PC-9 (cell line): ENCODE results near the gene EPC2. TPM values are rescaled to one million over a fixed set of nuclear protein-coding genes. Genes with fewer than 3 reads are reported as not detected.
"Not testable (repeated sequence)": the region's sequence is repeated elsewhere in the genome, so short reads cannot be mapped to it uniquely, and the experiment has no call there.

ENCODE experiments used
- BruUV-seq: library from RNA; stranded (reverse); fragments of 400-500 nt; replicated peaks from 2 replicates; lab custom pipeline; 2021; lab: Mats Ljungman, UMichigan
- CTCF ChIA-PET: fragments of 300-600 bp; sonication (Branson Sonifier 250); formaldehyde crosslinking; loops from one replicate; lab custom pipeline; 2022; ENCODE audit warnings: antibody characterized with exemption; lab: Charles Lee
- POLR2A ChIA-PET: fragments of 300-600 bp; sonication (Branson Sonifier 250); formaldehyde crosslinking; loops from one replicate; lab custom pipeline; 2022; ENCODE audit warnings: antibody characterized with exemption; ENCODE audit not compliant: unreplicated experiment; lab: Charles Lee
- DNase-seq, 2 experiments: peaks; one replicate each; pipeline versions ENCODE4 v3.0.0 to v3.0.0-alpha.2; 2015 to 2022; ENCODE audit warnings: mixed read lengths in 1 of 2
- H2AFZ ChIP-seq: fragments of 200-600 bp; sonication (generic); 2 replicates; pipeline ENCODE4 v1.8.1; 2017; ENCODE audit warnings: antibody characterized with exemption
- H3F3A ChIP-seq: fragments of 200-600 bp; sonication (generic); 2 replicates; pipeline ENCODE4 v1.8.1; 2017; ENCODE audit warnings: antibody characterized with exemption, mild to moderate bottlenecking, low read depth; ENCODE audit not compliant: insufficient read depth
- H3K27ac ChIP-seq: fragments of 200-600 bp; sonication (generic); 2 replicates; pipeline ENCODE4 v1.6.1; 2016; ENCODE audit warnings: mixed run types
- H3K27me3 ChIP-seq: fragments of 200-600 bp; sonication (generic); 2 replicates; pipeline ENCODE4 v1.6.1; 2016; ENCODE audit warnings: low read depth, mixed run types; ENCODE audit not compliant: insufficient read depth
- H3K36me3 ChIP-seq: fragments of 200-600 bp; sonication (generic); 2 replicates; pipeline ENCODE4 v1.6.1; 2016; ENCODE audit warnings: low read depth, mixed run types
- H3K4me1 ChIP-seq: fragments of 200-600 bp; sonication (generic); replicated peaks from 2 replicates; pipeline ENCODE4 v1.6.1; 2016; ENCODE audit warnings: mixed run types; ENCODE audit not compliant: insufficient read depth
- H3K4me2 ChIP-seq: fragments of 200-600 bp; sonication (generic); 2 replicates; pipeline ENCODE4 v1.6.1; 2017; ENCODE audit warnings: mixed run types
- H3K4me3 ChIP-seq: fragments of 200-600 bp; sonication (generic); 2 replicates; pipeline ENCODE4 v1.6.1; 2016; ENCODE audit warnings: mixed run types
- H3K79me2 ChIP-seq: fragments of 200-600 bp; sonication (generic); 2 replicates; pipeline ENCODE4 v1.6.1; 2017; ENCODE audit warnings: low read depth, mixed run types
- H3K9me2 ChIP-seq: fragments of 200-600 bp; sonication (generic); 2 replicates; pipeline ENCODE4 v1.8.1; 2017; ENCODE audit warnings: mild to moderate bottlenecking; ENCODE audit not compliant: insufficient read depth
- H3K9me3 ChIP-seq: fragments of 200-600 bp; sonication (generic); 2 replicates; pipeline ENCODE4 v1.8.1; 2016; ENCODE audit warnings: low read depth; ENCODE audit not compliant: insufficient read depth
- H4K20me1 ChIP-seq: fragments of 200-600 bp; sonication (generic); 2 replicates; pipeline ENCODE4 v1.8.1; 2017; ENCODE audit not compliant: insufficient read depth
- CTCF ChIP-seq: fragments of 200-600 bp; sonication (generic); conservative IDR thresholded peaks from 2 replicates; pipeline ENCODE4 v1.6.1; 2017; ENCODE audit warnings: mixed run types, antibody characterized with exemption, mild to moderate bottlenecking, moderate library complexity
- EZH2 ChIP-seq: fragments of 200-600 bp; sonication (generic); IDR thresholded peaks from 2 replicates; pipeline ENCODE4 v1.8.0; 2017; ENCODE audit warnings: antibody characterized with exemption, low read depth
- intact Hi-C: fragments of 100-400 bp; cut with micrococcal nuclease; formaldehyde crosslinking; loops from one replicate; pipeline ENCODE4 v1.10.0; 2022; ENCODE audit not compliant: unreplicated experiment
- total RNA-seq: library from RNA; stranded (reverse); gene quantifications from 2 replicates; pipeline ENCODE4 v1.2.3, GENCODE V29; 2021

EPC2 gene
- total RNA-seq, 1 experiment from 2014 or later: 29.8 TPM

DNA sequence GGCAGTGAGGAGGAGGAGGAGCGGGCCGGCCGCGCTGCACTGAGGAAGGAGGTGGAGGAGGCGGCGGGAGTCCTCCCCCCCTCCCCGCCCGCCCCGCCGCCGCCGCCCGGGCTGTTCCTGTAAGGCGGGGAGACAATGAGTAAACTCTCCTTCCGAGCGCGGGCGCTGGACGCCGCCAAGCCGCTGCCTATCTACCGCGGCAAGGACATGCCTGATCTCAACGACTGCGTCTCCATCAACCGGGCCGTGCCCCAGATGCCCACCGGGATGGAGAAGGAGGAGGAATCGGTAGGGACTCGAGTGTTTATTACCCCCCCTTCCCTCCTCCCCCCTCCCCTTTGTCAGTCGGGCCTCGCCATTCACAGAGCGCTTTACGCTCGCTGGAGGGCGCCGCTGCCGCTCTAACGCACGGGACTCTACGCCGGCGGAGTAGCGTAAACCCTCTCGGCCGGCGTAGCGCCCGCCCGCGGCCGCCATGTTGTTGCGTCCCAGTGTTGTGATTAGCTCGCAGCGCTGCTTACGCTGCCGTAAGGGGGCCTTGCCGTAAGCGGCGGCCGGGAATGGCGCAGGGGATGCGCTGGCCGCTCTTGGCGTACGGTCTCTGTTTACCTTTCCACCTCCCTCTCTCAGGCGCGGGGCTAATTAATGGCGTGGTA lies 460 bp downstream of the EPC2 start:
- POLR2A ChIA-PET: interaction anchor here (0.5 to 0.6 kb wide), 4 partner anchors 36 to 1646 kb away, joined by 3 to 28 read pairs (median 4); partner anchors contain the start of genes MBD5 and ORC4
- Histone ChIP-seq H3K9me3 (no peaks in the 10 kb centered on the region), H3K79me2 (peaks cover 48% of the 10 kb centered on the region), H3K27me3 (no peaks in the 10 kb centered on the region), H2AFZ (peak overlapping the region; percentile 43; the same call in 1 of the 2 replicates), H3K4me3 (peak overlapping the region; percentile 95), H3K27ac (peak overlapping the region; percentile 85), H3K9me2 (no peaks in the 10 kb centered on the region), H3K4me2 (peak overlapping the region; percentile 92), H3F3A (peaks cover 11% of the 10 kb centered on the region; the same call in 1 of the 2 replicates), H4K20me1 (peaks cover 42% of the 10 kb centered on the region), H3K4me1 (peaks cover 20% of the 10 kb centered on the region), H3K36me3 (no peaks in the 10 kb centered on the region)
- intact Hi-C loops: loop anchor here (1.0 to 10.0 kb wide), 6 partner anchors 31 to 620 kb away; partner anchors contain the start of genes KIF5C, MBD5 and ORC4
- CTCF ChIA-PET: interaction anchor here (0.6 to 1.0 kb wide), 8 partner anchors 54 to 1674 kb away, joined by 3 to 15 read pairs (median 4); partner anchors contain the start of gene MBD5
- no TSS peak for BruUV-seq
- TF ChIP-seq CTCF (peak; percentile 53), EZH2 (no peak)
- DNase-seq: peak; percentile 78 to 89

DNA sequence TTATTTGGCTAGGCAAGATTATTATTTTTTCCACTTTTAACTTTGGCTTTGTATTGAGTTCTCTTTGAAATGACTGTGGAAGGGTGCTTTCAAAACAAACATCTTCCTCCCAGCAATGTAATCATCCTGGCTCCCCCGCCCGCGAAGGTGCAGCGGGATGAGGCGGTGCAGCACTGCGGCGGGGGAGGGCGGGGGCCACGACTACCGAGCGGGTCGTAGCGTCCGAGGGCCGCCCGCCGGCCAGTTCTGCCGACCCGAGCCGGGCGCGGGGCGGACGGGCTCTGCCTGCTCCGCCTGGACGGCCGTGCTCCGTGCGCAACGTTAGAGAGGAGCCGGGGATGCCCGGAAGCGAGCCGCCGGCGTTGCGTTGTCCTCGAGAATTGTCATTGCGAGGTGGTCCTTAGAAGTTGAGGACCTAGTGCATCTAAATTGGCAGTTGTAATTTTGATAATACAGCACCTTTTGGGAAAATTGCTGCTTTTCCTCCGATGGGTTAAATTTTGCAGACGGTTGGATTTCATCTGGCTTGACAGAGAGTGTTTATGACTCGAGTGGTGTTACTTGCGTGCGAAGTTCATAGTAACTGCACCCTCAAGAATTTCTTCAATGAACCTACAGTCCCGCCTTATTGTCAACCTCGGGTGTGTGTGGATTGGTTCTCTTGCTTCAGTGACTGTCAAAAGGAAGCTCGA lies 1.1 kb downstream of the EPC2 start:
- Histone ChIP-seq H3K4me2 (peak overlapping the region; percentile 77), H3F3A (peaks cover 11% of the 10 kb centered on the region; the same call in 1 of the 2 replicates), H3K4me3 (peak overlapping the region; percentile 95), H3K4me1 (peaks cover 20% of the 10 kb centered on the region), H3K27me3 (no peaks in the 10 kb centered on the region), H2AFZ (0 out of 2 replicates have a peak overlapping the region, but pooled peaks have one; percentile 43), H3K9me2 (no peaks in the 10 kb centered on the region), H3K36me3 (no peaks in the 10 kb centered on the region), H3K9me3 (no peaks in the 10 kb centered on the region), H3K79me2 (peaks cover 55% of the 10 kb centered on the region), H4K20me1 (peaks cover 48% of the 10 kb centered on the region), H3K27ac (peak overlapping the region; percentile 85)
- TSS peak; percentile 84 for BruUV-seq
- intact Hi-C loops: loop anchor here (1.0 to 10.0 kb wide), 5 partner anchors 31 to 621 kb away; partner anchors contain the start of genes KIF5C, MBD5 and ORC4
- DNase-seq: peak; percentile 35 to 77
- TF ChIP-seq EZH2 (no peak), CTCF (no peak; the same call in 1 of the 2 replicates)
- ChIA-PET CTCF (interaction anchor here (0.6 to 1.0 kb wide), 11 partner anchors 12 to 1675 kb away, joined by 3 to 15 read pairs (median 4); partner anchors contain the start of gene MBD5), POLR2A (interaction anchor here (0.6 to 0.7 kb wide), 7 partner anchors 31 to 1645 kb away, joined by 3 to 28 read pairs (median 6); partner anchors contain the start of genes MBD5 and ORC4)

DNA sequence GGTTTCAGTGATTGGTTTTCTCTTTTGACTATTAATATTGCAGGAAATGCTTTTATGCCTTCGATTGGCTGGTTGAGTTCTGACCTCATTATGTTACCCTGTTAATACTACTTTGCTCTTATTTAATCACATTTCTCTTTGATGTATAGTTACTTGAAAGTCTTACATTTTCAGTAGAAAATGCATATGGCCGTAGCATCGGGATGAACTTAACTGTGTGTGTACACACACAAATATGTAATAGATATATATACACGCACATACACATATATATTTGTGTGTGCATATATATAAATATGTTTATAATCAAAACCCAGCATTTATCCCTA lies 1.6 kb downstream of the EPC2 start:
- Histone ChIP-seq H3F3A (peaks cover 11% of the 10 kb centered on the region; the same call in 1 of the 2 replicates), H2AFZ (no peak overlapping the region), H3K4me3 (peak overlapping the region; percentile 95), H3K4me1 (peaks cover 20% of the 10 kb centered on the region), H3K4me2 (peak overlapping the region; percentile 77), H3K27ac (0 out of 2 replicates have a peak overlapping the region, but pooled peaks have one; percentile 85), H3K36me3 (no peaks in the 10 kb centered on the region), H4K20me1 (peaks cover 53% of the 10 kb centered on the region), H3K27me3 (no peaks in the 10 kb centered on the region), H3K79me2 (peaks cover 60% of the 10 kb centered on the region), H3K9me2 (no peaks in the 10 kb centered on the region), H3K9me3 (no peaks in the 10 kb centered on the region)
- no peak for DNase-seq
- CTCF ChIA-PET: interaction anchor here (0.6 to 0.7 kb wide), 3 partner anchors 12 to 708 kb away, joined by 4 to 5 read pairs (median 4); no protein-coding TSS in a partner anchor
- intact Hi-C loops: loop anchor here (10.0 kb wide), 3 partner anchors 229 to 621 kb away; partner anchors contain the start of genes KIF5C, MBD5 and ORC4
- no peak for TF ChIP-seq EZH2
- TF ChIP-seq CTCF: no peak
- no TSS peak for BruUV-seq
- POLR2A ChIA-PET: interaction anchor here (0.6 to 0.7 kb wide), 4 partner anchors 31 to 115 kb away, joined by 3 to 11 read pairs (median 6); no protein-coding TSS in a partner anchor

DNA sequence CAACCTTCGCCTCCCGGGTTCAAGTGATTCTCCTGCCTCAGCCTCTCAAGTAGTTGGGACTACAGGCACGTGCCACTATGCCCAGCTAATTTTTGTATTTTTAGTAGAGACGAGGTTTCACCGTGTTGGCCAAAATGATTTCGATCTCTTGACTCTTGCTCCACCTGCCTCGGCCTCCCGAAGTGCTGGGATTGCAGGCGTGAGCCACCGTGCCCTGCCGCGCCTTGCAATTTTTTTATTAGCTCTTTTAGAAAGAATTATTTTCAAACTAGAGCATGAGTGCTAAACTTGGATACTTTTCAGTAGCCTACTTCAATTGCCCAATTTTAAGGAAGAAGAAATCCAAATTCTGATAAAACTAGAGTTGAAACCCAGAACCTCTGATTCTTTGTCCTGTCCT lies 3.2 kb downstream of the EPC2 start:
- intact Hi-C loops: loop anchor here (10.0 kb wide), 3 partner anchors 227 to 623 kb away; partner anchors contain the start of genes KIF5C, MBD5 and ORC4
- peaks cover 68% of the 10 kb centered on the region for H4K20me1 ChIP-seq

More for the DNA sequence above, 3.2 kb downstream of the EPC2 start:
- H3K27ac ChIP-seq, H3K27me3 ChIP-seq, POLR2A ChIA-PET, H3K4me1 ChIP-seq, H3K4me2 ChIP-seq, H3K4me3 ChIP-seq, CTCF ChIA-PET, H2AFZ ChIP-seq, H3K9me3 ChIP-seq, H3K36me3 ChIP-seq, DNase-seq, H3K9me2 ChIP-seq: not testable (repeated sequence)
- BruUV-seq: TSS peak; percentile 1
- H3K79me2 ChIP-seq: peaks cover 75% of the 10 kb centered on the region
- H3F3A ChIP-seq: peaks cover 11% of the 10 kb centered on the region; the same call in 1 of the 2 replicates
